ENCODE results near the gene ANKRD23. TPM values are rescaled to one million over a fixed set of nuclear protein-coding genes. Genes with fewer than 3 reads are reported as not detected.

Gene ANKRD23
- total and polyA plus RNA-seq, 10 donors, result 2.4 to 19.8 (median 5.9) TPM

- peaks cover 0 to 11% (median 0%) of the 10 kb centered on the region in 7 donors for H3K27me3 ChIP-seq (replicated peaks in 1 of 7)
- no peak overlapping the region for H3K4me3 ChIP-seq
- no peaks in the 10 kb centered on the region for H3K9me3 ChIP-seq
- intact Hi-C loops (cut with DNase I; ENCODE audit: low total_unique reads), result no loop called here
- H3K27ac ChIP-seq, result peak overlapping the region in 6 of 8 donors; percentile 13 to 95 (median 78)
- peak; percentile 81 for DNase-seq
- peaks cover 0 to 62% (median 48%) of the 10 kb centered on the region in 6 donors for H3K36me3 ChIP-seq
- 78 to 96% (median 87%) methylated on average over 5 to 17 of the region's 17 CpGs for WGBS, 5 donors
- peaks cover 35 to 96% (median 91%) of the 10 kb centered on the region in 6 donors for H3K4me1 ChIP-seq
- TF ChIP-seq POLR2AphosphoS5 (IDR thresholded peaks at IDR 0.05) (no peak), POLR2A (IDR thresholded peaks at IDR 0.05) (no peak), CTCF (IDR thresholded peaks at IDR 0.05 in 8 of 11, conservative IDR thresholded peaks at IDR 0.05 in 3 of 11) (no peak)
Observed at GRCh38 chr2:96861074-96861473, 17.3 kb upstream of the ANKRD23 start.

DNA sequence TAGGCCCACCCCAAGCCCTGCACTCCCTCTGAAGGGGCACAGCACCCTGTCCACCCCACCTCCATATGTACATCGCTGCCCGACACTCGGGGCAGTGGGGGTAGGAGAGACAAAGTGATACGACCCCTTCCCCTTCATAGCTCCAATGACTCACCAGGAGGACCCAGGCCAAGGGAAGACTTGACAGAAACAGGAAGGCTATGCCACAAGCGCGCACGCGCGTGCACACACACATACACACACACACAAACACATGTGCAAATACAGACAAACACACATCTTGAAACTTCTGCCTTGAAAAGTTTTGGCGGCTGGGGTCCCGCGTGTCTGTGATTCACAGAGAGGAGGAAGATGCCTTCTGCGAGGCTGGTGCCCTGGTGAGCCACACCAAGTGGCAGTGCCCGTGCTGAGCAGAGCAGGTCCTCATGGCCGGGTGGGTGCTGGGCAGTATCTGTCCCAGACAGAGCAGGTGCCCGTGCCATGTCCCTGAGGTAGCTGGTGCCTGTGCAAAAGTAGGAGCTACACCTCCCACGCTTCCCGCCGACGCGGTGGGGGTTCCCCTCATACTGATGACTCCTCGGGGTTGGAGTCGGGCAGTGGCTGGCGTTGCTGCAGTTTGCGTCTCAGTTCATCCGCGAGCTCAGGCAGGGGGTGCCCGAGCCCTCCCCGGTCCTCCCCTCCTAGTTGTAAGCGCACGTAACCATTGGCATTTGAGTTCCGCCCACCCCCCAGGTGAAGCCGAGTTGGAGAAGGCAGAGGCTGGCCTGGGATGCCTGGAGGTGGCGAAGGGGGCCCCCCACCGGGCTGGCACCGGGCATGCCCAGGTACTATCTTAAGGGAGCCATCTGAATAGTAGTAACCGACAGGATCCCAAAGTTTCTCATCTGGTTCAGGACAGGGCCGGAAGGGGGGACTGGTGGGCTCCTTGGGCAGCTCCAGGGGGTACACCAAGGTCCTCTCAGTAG, 16.5 kb upstream of the ANKRD23 start:
- Histone ChIP-seq H3K27me3 (replicated peaks in 1 of 7) (peaks cover 0 to 10% (median 0%) of the 10 kb centered on the region in 7 donors), H3K27ac (peak overlapping the region in 7 of 8 donors; percentile 64 to 95 (median 89)), H3K9me3 (no peaks in the 10 kb centered on the region), H3K36me3 (peaks cover 0 to 55% (median 42%) of the 10 kb centered on the region in 6 donors), H3K4me3 (no peak overlapping the region), H3K4me1 (peaks cover 37 to 95% (median 86%) of the 10 kb centered on the region in 6 donors)
- 66 to 79% (median 70%) methylated on average over 32 to 38 of the region's 38 CpGs for WGBS, 5 donors
- peak; percentile 80 for DNase-seq
- no peak for TF ChIP-seq POLR2A (IDR thresholded peaks at IDR 0.05)
- TF ChIP-seq POLR2AphosphoS5 (IDR thresholded peaks at IDR 0.05), result peak in 2 of 3 donors; percentile 65 to 71
- TF ChIP-seq CTCF (IDR thresholded peaks at IDR 0.05 in 8 of 11, conservative IDR thresholded peaks at IDR 0.05 in 3 of 11), result no peak
- intact Hi-C loops (cut with DNase I; ENCODE audit: low total_unique reads), result no loop called here

DNA sequence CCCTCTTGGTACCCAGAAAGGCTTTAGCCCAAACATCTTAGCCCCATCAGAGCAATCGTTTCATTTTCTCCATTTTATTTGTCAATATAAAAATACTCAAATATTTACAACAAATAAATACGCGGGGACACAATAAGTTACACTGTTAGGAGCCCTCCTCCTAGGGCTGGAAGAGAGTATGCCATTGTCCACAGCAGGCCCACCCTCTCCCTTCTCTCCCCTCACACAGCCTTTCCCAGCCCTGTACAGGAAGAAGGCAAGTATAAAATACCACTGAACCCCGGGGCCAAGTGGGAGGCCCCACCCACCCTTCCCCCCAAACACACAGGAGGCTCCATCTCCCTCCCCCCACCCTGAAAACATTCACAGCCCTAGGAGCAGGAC, 15.9 kb upstream of the ANKRD23 start:
- Histone ChIP-seq H3K27me3 (replicated peaks in 1 of 7) (peaks cover 0 to 10% (median 0%) of the 10 kb centered on the region in 7 donors), H3K27ac (peak overlapping the region in 7 of 8 donors; percentile 82 to 95 (median 91)), H3K4me1 (peaks cover 37 to 95% (median 79%) of the 10 kb centered on the region in 6 donors), H3K36me3 (peaks cover 0 to 49% (median 37%) of the 10 kb centered on the region in 6 donors), H3K4me3 (no peak overlapping the region), H3K9me3 (no peaks in the 10 kb centered on the region)
- no peak for TF ChIP-seq CTCF (IDR thresholded peaks at IDR 0.05 in 8 of 11, conservative IDR thresholded peaks at IDR 0.05 in 3 of 11)
- no peak for TF ChIP-seq POLR2AphosphoS5 (IDR thresholded peaks at IDR 0.05)
- TF ChIP-seq POLR2A (IDR thresholded peaks at IDR 0.05), result no peak
- DNase-seq, result no peak
- intact Hi-C loops (cut with DNase I; ENCODE audit: low total_unique reads), result loop anchor here (5.0 kb wide), 1 partner anchor 93 kb away; no protein-coding TSS in a partner anchor
- 47 to 59% (median 54%) methylated on average over 4 of the region's 4 CpGs for WGBS, 5 donors
